AG20443 (cell line): Measurements from ENCODE around the gene AGRP.
"Not testable (repeated sequence)": the region's sequence is repeated elsewhere in the genome, so short reads cannot be mapped to it uniquely, and the experiment has no call there.

Source experiments
- DNase-seq: peaks from one replicate; pipeline ENCODE4 v3.0.0; 2012; ENCODE audit warnings: low spot score, mixed read lengths

Gene AGRP

GRCh38 chr16:67483150-67483549, at the start of gene AGRP:
AGRP (minus strand) TSS chr16:67483547; CDS start chr16:67483398, 149 bp downstream.
- no peak for DNase-seq

- DNase-seq = no peak
Measured at GRCh38 chr16:67531247-67531646, 47.9 kb upstream of the AGRP start.

- peak; percentile 90 for DNase-seq
Measured at GRCh38 chr16:67530013-67530939, 46.9 kb upstream of the AGRP start.

GRCh38 chr16:67529582-67530012, 46.2 kb upstream of the AGRP start:
- DNase-seq = no peak

GRCh38 chr16:67528870-67529581, 45.7 kb upstream of the AGRP start:
- peak; percentile 68 for DNase-seq

- DNase-seq = peak; percentile 86
Measured at GRCh38 chr16:67528222-67528869, 45.0 kb upstream of the AGRP start, which contains the start of gene RIPOR1. RIPOR1 (plus strand) TSS chr16:67528829; CDS start chr16:67538447, 9,618 bp downstream.

- DNase-seq = no peak
Measured at GRCh38 chr16:67526149-67526791, 42.9 kb upstream of the AGRP start.

GRCh38 chr16:67525176-67525860, 42.0 kb upstream of the AGRP start:
- no peak for DNase-seq

- DNase-seq = peak; percentile 95
Measured at GRCh38 chr16:67521095-67521804, 37.9 kb upstream of the AGRP start.

GRCh38 chr16:67519242-67519641, 35.9 kb upstream of the AGRP start:
- DNase-seq = no peak

- DNase-seq = no peak
Measured at GRCh38 chr16:67518676-67519075, 35.3 kb upstream of the AGRP start.

- no peak for DNase-seq
Measured at GRCh38 chr16:67517661-67518423, 34.5 kb upstream of the AGRP start.

- no peak for DNase-seq
Measured at GRCh38 chr16:67517155-67517445, 33.8 kb upstream of the AGRP start.

GRCh38 chr16:67516296-67517154, 33.2 kb upstream of the AGRP start:
- peak; percentile 59 for DNase-seq

- DNase-seq = peak; percentile 70
Measured at GRCh38 chr16:67514382-67514828, 31.1 kb upstream of the AGRP start.

- not testable (repeated sequence) for DNase-seq
Measured at GRCh38 chr16:67513892-67514291, 30.5 kb upstream of the AGRP start.

- no peak for DNase-seq
Measured at GRCh38 chr16:67509016-67509415, 25.7 kb upstream of the AGRP start.

- no peak for DNase-seq
Measured at GRCh38 chr16:67506468-67506867, 23.1 kb upstream of the AGRP start.
